HG02610 (cell line): ENCODE measurements around the gene ARHGEF16.

Experiments
- ATAC-seq: cut with Tn5 transposase; IDR thresholded peaks from one replicate; pipeline ENCODE4 v1.9.1; 2021; ENCODE audit warnings: mild to moderate bottlenecking, moderate library complexity; ENCODE audit not compliant: unreplicated experiment

Gene ARHGEF16

DNA sequence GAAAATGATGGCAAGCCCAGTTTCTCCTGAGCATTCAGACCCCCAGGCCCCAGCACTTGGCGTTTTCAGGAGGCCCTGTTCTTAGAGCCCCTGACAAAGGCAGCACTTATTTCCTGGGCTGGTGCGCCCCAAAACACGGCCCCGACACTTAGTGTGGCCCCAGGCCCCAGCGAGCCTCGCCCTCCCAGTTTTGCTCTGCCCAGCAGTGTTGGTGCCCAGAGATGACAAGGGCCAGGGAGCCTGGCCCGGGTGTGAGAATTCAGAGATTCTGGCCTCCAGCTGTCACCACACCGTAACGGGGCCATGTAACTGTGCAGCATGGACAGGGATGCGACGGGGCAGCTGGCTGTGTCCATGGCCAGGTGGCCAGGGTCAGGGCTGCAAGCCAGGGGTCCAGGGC, 18.0 kb upstream of the ARHGEF16 start:
- ATAC-seq: no peak

DNA sequence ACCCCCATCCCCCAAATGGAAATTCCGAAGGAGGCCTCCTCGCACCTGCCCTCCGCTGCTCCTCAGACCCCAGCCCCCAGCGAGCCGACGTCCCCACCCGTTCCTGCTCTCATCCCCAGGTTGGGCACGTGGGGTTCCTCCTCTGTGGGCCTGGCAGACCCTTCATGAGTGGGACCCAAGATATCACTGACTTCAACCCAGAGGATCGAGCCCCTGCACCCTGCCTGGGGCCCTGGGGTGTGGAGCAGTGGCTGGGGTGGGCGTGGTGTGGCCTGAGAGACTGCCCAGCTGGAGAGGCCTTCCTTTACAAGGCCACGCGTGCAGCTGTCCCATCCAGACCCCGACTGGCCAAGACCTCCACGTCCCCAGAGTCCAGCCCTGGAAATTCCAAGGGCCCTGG, 17.6 kb upstream of the ARHGEF16 start:
- no peak for ATAC-seq

DNA sequence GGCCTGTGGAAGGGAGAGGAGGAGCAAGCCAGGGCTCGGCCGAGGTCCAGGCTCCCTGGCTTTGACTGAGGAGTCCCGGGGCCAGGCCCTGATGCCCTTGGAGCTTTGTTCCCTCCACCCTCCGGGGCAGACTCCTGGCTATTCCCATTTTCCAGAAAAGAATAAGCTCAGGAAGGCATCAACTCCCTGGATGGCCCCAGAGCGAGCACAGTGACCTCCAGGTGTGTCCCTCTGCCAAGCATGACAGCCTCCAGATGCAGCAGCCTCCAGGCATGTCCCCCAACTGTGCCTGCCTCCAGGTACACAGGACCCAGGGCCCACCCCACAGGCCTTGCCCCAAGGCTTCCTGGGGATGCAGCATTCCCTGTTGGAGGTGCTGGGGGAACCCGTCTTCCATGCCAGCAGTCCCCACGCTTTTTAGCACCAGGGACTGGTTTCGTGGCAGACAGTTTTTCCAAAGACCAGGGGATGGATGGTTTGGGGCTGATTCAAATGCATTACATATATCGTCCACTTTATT, 15.7 kb upstream of the ARHGEF16 start:
- no peak for ATAC-seq

DNA sequence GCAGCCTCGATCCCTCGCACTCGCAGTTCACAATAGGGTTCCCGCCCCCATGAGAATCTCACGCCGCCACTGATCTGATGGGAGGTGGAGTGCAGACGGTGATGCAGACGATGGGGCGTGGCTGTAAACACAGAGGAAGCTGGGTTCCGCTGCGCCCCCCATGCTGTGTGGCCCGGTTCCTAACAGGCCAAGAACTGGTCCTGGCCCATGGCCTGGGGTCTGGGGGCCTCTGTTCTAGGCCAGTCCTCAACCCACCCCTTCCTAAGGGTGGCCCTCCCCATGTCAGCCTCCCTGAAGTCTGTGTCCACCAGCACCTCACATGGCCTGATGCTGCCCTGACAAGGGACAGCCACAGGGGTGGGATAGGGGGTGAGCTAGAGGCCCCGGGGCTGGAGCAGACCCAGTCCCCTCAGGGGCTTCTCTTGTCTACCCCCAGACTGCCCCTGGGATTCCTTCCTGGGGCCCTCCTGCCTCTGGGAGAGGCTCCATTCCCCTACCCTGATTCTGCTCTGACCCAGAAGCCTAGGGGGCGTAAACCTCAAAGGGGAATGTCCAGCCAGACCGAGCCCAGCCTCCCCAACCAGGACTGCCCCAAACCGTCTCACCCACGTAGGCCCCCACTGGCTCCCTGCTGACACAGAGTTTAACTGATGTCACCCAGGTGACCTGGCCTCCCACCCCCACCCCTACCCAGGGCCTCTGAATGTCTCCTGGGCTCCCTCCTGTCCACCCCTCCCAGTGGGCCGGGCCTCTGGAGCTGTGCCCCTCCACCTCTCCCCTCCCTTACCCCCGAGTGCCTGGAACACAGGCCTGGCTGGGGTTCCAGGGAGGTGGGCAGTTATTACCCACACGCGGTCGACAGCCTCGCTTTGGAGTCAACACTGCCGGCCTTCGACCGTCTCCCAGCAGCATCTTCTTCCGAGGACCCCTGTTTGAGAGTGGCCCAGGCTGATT, 14.8 kb upstream of the ARHGEF16 start:
- no peak for ATAC-seq

DNA sequence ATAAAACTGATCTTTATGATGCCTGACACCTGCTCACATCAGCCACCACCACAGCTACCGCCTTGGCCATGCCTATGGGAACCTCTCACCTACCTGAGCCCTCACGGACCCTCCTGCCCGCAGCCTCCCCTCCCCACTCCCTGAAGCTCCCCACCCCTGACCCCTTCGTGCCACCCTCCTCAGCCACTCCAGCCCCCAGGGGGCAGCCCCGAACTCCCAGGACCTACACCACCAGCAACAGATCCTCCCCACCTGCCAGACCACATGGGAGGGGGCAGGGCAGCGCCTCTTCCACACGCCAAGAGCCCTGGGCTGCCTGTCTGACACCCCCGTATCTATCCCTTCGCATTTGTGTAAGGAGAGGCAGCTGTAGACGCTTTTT, 14.2 kb upstream of the ARHGEF16 start:
- no peak for ATAC-seq

DNA sequence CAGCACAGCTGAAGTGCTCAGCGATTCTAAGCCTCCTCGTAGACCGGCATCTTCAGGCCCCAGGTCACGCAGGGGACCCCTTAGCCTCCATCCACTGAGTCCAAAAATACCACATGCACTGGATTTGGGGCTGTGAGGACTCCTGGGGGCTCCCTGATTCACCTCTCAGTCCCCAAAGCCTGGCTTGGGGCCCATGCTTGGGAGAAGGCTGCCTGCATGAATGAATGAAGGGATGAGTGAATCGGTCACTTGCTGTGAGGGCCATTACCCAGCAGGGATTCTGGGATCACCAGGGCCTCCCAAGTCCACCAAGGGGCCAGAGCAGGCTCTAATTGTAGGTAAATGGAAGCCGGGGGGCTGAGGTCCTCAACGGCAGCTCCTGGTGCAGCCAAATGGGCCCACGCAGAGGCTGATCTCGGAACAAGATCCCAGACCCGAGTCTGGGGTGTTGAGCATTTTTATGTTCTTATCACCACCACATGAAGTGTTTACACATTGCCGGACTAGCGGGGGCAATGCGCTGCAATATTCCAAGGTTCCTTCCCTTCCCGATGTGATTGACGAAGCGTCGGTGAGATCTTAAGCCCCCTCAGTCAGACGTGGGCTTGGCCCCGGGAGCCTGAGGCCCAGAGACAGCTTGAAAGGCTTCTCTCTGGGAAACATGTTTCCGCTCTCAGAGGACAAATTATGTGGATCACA, 13.6 kb upstream of the ARHGEF16 start:
- ATAC-seq: no peak

DNA sequence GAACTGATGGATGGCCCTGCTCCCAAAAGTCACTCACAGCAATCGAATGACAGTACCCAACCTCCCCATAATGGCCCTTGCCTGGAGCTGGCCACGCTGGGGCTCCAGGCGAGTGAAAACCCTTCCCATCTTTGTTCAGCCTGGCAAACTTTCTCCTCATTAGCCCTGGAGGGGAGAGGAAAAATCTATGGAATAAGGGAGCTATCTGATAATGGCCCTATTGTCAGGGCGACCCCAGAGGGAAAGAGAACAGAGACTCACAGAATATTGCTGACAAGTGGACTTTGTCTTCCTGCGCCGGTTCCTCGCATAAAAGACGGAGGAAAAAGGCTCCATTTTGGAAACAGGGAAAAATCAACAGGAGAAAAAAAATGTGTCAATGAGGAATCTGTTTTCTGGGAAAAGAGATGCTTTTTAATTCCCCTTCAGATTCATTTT, 13.0 kb upstream of the ARHGEF16 start:
- no peak for ATAC-seq

DNA sequence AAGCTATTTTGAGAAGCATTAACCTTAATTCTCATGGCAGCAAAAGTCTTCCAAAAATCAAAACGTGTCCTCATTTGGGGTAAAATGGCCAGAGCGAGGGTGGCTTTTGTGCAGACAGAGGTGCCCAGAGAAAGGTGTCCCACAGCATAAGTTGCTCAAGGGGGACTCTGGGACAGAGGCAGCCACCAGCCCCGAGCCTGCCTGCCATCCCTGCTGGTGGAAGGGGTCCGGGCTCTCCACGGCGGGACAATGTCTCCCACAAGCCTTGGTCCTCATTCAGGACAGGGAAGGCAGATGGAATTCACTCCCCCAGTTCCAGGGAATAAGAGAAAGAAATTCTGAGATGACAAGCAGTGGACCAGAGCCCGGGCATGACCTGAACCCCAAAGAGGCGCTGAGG, 12.6 kb upstream of the ARHGEF16 start:
- no peak for ATAC-seq

DNA sequence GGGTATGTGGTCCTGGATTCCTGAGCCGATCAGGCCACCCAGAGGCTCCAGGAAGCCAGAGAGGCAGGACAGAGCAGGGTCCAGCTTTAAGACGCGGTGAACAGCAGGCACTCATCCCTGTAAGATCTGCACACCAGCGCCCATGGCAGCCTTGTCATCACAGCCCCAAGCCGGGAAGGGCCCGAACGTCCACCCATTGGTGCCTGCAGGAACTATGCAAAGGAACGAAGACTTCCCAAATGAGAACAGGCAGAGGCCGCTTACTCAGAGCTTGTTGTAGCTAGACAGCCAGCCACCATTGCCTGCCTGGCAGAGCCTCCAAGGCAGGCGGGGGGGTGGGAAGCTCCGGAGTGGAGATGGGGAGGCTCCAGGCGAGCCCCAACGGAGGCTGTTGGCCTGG, 12.1 kb upstream of the ARHGEF16 start:
- no peak for ATAC-seq

DNA sequence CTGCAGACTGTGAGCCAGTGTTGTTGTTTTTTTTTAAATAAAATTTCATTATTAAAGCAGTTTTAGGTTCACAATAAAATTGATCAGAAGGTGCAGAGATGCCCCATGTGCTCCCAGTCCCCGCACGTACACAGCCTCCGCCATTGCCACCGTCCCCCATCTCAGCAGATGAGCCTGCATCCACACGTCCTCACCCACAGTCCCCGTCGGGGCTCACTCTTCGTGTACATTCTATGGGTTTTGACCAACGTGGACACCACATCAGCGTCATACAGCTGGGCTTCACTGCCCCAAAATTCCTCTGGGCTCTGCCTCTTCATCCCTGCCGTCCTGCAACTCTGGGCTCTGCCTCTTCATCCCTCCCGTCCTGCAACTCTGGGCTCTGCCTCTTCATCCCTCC, 11.6 kb upstream of the ARHGEF16 start:
- ATAC-seq: no peak

DNA sequence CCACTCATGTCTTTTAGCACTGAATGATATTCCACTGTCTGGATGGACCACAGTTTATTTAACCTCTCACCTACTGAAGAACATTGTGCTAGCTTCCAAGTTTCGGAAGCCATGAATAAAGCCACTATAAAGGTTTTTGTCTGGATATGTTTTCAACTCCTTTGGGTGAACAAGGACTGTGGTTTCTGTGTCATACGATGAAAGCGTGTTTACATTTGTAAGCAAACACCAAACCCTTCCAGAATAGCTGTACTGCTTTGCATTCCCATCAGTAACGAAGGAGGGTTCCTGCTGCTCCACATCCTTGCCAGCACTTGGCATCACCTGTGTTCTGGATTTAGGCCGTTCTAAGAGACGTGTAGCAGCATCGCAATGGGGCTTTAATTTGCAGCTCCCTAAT, 10.7 kb upstream of the ARHGEF16 start:
- ATAC-seq: no peak

DNA sequence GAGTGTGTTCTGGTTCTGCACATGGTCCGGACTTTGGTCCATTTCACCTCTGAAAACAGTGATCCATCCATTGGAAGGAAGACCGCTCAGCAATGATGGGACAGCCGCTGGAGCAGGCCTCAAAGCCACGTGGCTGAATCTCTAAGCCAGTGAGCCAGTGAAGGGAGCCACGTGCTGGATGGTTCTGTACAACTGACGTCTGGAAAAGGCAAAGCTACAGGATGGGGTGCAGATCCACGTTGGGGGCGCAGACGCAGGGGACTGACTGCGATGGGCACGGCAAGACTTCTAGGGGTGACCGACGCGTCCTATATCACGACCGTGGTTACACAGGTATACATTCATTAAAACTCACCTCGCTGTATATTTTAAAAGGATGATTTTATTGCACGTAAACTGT, 10.2 kb upstream of the ARHGEF16 start:
- no peak for ATAC-seq

DNA sequence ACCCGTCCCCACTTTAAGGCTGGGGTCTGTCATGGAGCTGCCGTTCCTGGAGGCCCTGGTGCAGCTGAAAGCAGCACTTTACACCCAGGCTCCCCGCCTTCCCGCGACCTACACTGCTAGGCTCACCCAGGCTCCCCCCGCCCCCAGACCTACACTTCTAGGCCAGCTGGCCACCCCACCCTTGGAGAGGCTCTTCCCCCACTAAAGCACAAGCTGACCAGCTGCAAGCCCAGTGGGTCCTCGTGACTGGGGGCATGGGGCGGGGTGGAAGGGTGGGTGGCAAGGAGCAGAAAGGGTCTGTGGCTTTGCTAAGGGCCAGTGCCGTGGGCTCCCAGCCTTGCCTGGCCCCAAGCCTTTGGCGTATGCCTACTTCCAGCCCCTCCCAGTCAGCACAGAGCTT, 9.7 kb upstream of the ARHGEF16 start:
- ATAC-seq: no peak

DNA sequence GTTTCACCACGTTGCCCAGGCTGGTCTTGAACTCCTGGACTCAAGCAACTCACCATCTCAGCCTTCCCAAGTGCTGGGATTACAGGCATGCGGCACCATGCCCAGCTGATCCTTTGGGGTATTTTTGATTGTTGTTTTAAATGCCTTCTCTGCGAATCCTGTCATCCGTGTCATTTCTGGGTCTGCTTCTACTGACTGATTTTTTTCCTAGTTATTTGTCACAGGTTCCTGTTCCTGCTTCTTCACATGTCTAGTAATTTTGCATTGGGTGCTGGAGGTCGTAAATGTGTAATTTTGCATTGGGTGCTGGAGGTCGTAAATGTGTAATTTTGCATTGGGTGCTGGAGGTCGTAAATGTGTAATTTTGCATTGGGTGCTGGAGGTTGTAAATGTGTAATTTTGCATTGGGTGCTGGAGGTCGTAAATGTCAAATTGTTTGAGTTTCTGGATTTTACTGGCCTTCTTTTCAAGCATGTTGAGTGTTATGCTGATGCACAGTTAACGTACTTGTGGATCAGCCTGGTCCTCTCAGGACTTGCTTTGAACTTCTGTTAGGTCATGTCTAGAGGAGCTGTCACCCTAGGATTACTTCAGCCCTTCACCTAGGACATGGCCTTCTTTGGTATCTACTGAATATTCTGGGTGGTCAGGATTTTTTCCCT, 4.1 kb upstream of the ARHGEF16 start:
- ATAC-seq: no peak

DNA sequence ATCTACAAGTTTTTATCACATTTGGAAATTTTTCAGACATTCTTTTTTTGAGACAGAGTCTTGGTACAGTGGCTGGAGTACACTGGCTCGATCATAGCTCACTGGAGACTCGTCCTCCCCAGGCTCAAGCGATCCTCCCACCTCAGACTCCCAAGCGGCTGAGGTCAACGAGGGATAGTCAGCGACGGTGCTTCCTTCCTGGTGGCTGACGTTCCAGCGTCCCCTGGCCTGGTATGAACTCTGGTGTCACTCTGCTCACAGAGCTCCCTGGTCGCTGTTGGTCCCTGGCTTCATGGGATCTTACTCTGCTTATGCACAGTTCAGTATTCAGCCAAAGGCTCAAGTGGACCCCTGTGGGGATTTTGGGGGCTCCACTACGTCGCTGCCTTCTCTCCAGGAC, 3.5 kb upstream of the ARHGEF16 start:
- ATAC-seq: no peak

DNA sequence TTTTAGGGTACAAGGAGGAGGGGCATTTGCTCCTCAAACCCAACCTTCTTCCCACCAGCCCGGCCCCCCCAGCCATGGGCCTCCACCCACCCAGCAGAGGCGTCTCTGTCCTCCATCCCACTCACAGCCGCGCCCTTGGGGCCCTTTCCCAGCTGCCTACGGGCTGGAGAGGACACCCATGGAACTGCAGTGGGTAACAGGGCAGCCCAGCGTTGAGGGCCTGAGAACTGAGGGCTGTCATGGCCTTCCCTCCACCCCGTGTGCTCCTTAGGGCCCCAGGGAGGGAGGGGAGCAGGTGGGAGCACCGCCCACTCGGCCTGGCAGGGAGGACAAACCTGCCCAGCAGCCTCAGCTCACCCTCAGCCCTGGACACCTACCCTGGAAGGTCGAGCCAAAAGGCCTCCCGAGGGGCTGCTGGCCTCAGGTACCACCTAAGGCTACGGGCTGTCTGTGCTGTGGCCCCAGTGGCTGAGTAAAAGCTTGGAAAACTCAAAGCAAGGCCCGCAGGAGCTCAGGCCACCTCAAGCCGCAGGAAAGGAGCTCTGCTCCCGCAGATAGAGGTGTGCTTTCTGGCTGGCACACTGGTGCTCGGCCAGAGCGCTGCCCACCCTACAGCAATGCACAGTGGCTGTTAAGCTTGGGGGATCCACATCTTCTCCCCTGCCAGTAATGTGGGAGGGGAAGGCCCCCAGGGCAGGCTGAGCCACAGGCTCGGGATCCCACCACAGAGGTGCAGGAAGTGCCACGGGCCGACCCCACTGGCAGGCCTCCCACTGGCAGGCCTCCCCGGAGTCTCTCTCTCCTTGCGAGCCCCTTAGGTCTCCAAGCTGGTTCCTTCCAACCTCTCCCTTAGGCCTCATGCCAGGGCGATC, 2.2 kb upstream of the ARHGEF16 start:
- no peak for ATAC-seq

DNA sequence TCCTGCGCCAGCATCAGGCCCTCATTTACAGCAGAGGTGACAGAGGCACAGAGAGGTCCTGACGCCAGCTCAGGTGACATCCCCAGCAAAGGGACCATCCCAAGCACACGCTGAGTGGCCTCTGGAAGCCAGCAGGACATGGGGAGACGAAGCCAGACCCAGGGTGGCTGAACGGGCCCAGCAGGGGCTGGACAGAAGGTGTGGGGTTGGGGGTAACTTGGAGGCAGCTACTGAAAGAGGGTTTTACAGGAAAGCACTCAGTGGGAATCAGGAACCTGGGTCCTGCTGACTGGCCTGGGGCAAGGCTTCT, 1.6 kb upstream of the ARHGEF16 start:
- no peak for ATAC-seq

DNA sequence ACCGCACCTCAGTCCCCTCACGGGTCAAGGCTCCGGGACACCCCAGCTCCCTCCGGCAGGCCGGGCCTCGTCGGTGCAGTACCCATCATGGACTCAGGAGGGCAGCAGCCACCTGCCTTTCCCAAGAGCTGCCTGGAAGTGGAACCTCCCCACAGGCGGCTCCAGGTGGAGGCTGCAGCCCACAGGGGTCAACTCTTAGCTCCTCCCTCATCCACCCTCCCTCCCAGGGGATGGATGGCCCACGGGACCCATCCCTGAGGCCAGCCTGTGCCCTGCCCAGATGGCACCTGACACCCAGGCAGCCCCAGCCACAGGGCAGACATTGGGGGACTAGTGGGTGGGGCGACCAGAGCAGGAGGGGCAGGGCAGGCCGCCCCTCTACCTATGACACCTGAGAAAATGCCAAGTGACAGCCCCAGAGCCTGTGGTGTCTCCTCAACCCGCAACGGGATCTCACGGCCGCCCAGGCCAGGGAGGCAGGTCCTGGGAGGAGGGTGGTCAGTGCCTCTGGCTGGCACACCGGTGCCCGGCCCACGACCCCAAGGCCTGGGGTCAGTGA, 1.2 kb upstream of the ARHGEF16 start:
- no peak for ATAC-seq

DNA sequence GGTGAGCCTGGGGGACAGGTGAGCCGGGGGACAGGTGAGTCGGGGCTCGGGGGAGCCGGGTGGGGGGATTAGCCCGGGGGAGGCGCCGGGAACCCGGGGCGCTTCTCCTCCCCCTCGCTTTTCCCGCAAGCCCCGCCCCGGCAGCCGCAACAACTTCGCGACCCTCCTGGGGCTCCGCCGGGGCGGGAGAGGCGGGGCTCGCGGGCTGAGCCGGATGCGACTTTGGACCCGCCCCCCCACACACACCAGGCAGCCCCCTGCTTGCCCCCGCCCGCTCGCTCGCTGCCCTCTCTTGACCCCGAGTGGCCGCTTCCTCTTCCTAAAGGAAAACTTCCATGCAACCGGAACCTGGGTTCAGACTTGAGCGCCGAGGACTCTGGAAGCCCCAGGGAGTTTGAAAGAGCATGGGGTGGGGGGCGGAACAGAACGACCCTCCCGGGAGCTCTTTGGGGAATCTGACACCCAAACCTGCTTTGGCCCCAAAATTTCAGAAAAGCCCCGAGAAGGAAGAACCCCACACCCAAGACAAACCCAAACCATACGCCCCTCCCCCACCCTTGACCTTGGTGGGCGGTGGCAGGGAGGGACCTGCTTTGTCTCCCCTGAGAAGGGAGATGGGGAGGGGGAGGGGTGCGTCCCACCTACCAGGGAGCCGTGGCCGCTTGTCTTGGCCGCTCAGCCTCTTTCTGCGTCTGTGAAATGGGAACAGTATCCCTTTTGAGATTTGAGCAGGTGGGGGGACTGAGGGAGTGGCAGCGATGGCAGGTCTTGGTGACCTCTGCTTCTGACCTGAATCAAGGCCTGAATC, 550 bp downstream of the ARHGEF16 start:
- ATAC-seq: no peak
